MCF 10A (cell line): ENCODE results near the gene WDR31. TPM values are rescaled to one million over a fixed set of nuclear protein-coding genes. Genes with fewer than 3 reads are reported as not detected.

Experiments used
- BruUV-seq: library from RNA; stranded (reverse); fragments of 400-500 nt; replicated peaks from 2 replicates; lab custom pipeline; 2021; lab: Mats Ljungman, UMichigan
- CTCF ChIA-PET: fragments of 300-600 bp; sonication (Branson Sonifier 250); formaldehyde crosslinking; extraction: SDS; loops from one replicate; lab custom pipeline; 2021; ENCODE audit warnings: antibody characterized with exemption, inconsistent platforms; lab: Yijun Ruan, JAX
- POLR2A ChIA-PET: fragments of 300-600, 350-650 bp; sonication (Branson Sonifier 250); formaldehyde crosslinking; extraction: SDS; loops from one replicate; lab custom pipeline; 2020; ENCODE audit warnings: antibody characterized with exemption, inconsistent platforms; lab: Yijun Ruan, JAX
- DNase-seq: peaks from one replicate; pipeline ENCODE4 v3.0.0-alpha.2; 2018; ENCODE audit not compliant: unreplicated experiment
- H3K27ac Mint-ChIP-seq: one replicate; pipeline ENCODE4 v1.8.0; 2022; ENCODE audit warnings: mild to moderate bottlenecking, low read depth, mixed read lengths; ENCODE audit not compliant: unreplicated experiment
- H3K27me3 Mint-ChIP-seq: one replicate; pipeline ENCODE4 v1.8.0; 2022; ENCODE audit warnings: mixed read lengths; ENCODE audit not compliant: insufficient read depth, unreplicated experiment
- H3K36me3 Mint-ChIP-seq: one replicate; pipeline ENCODE4 v1.8.0; 2022; ENCODE audit warnings: mild to moderate bottlenecking, moderate library complexity, mixed read lengths; ENCODE audit not compliant: insufficient read depth, unreplicated experiment
- H3K4me1 Mint-ChIP-seq: one replicate; pipeline ENCODE4 v1.8.0; 2022; ENCODE audit warnings: mixed read lengths; ENCODE audit not compliant: insufficient read depth, unreplicated experiment
- H3K4me3 Mint-ChIP-seq: one replicate; pipeline ENCODE4 v1.8.0; 2022; ENCODE audit warnings: mild to moderate bottlenecking, moderate library complexity, mixed read lengths; ENCODE audit not compliant: unreplicated experiment
- H3K9me3 Mint-ChIP-seq: one replicate; pipeline ENCODE4 v1.8.0; 2022; ENCODE audit warnings: mixed read lengths; ENCODE audit not compliant: unreplicated experiment
- CTCF ChIP-seq: fragments of 200-600 bp; IDR thresholded peaks from one replicate; pipeline ENCODE4 v1.8.0; 2022; ENCODE audit warnings: antibody characterized with exemption, mild to moderate bottlenecking; ENCODE audit not compliant: unreplicated experiment
- intact Hi-C: fragments of 100-400 bp; cut with micrococcal nuclease; formaldehyde crosslinking; loops from 2 replicates; pipeline ENCODE4 v1.14.1; 2022
- total RNA-seq: library from RNA; stranded (reverse); gene quantifications from 2 replicates; pipeline ENCODE4 v1.2.3, GENCODE V29; 2022

WDR31 gene
- total RNA-seq, 1 experiment from 2014 or later: 2.3 TPM

- Mint-ChIP-seq H3K36me3 (peaks cover 13% of the 10 kb centered on the region), H3K4me3 (no peak overlapping the region), H3K9me3 (no peaks in the 10 kb centered on the region), H3K27me3 (peaks cover 47% of the 10 kb centered on the region), H3K4me1 (peaks cover 5% of the 10 kb centered on the region), H3K27ac (no peak overlapping the region)
- intact Hi-C loops: loop anchor here (10.0 kb wide), 1 partner anchor 295 kb away; no protein-coding TSS in a partner anchor
- ChIA-PET CTCF (interaction anchor here (0.6 to 1.7 kb wide), 4 partner anchors 30 to 561 kb away, joined by 3 to 8 read pairs (median 3); no protein-coding TSS in a partner anchor), POLR2A (no interaction called here)
- peak; percentile 32 for DNase-seq
- no peak for TF ChIP-seq CTCF
- BruUV-seq: no TSS peak
Measured at GRCh38 chr9:113299800-113300292, 40.2 kb downstream of the WDR31 start.

- Mint-ChIP-seq H3K27me3 (peaks cover 47% of the 10 kb centered on the region), H3K36me3 (peaks cover 13% of the 10 kb centered on the region), H3K4me1 (peaks cover 5% of the 10 kb centered on the region), H3K27ac (no peak overlapping the region), H3K9me3 (no peaks in the 10 kb centered on the region), H3K4me3 (no peak overlapping the region)
- no peak for TF ChIP-seq CTCF
- ChIA-PET CTCF (interaction anchor here (0.5 to 1.7 kb wide), 7 partner anchors 13 to 561 kb away, joined by 3 to 8 read pairs (median 3); partner anchors contain the start of gene ALAD), POLR2A (no interaction called here)
- intact Hi-C loops: no loop called here
- no peak for DNase-seq
- no TSS peak for BruUV-seq
Measured at GRCh38 chr9:113298924-113299770, 40.9 kb downstream of the WDR31 start.

GRCh38 chr9:113298311-113298710 is 41.8 kb downstream of the WDR31 start:
- peaks cover 4% of the 10 kb centered on the region for H3K4me1 Mint-ChIP-seq
- intact Hi-C loops: no loop called here
- no peak for TF ChIP-seq CTCF
- no peak for DNase-seq
- no peak overlapping the region for H3K27ac Mint-ChIP-seq
- ChIA-PET POLR2A (no interaction called here), CTCF (interaction anchor here (0.6 to 1.7 kb wide), 3 partner anchors 12 to 108 kb away, joined by 3 to 8 read pairs (median 3); no protein-coding TSS in a partner anchor)
- peaks cover 43% of the 10 kb centered on the region for H3K27me3 Mint-ChIP-seq
- no peaks in the 10 kb centered on the region for H3K9me3 Mint-ChIP-seq
- H3K36me3 Mint-ChIP-seq: peaks cover 17% of the 10 kb centered on the region
- H3K4me3 Mint-ChIP-seq: no peak overlapping the region
- BruUV-seq: no TSS peak
